Measurements from ENCODE around the gene EPN2.

EPN2 gene

GRCh38 chr17:19263641-19264051, 26.5 kb downstream of the EPN2 start:
- Histone ChIP-seq H3K4ac (ENCODE audit: low read depth in 1 of 2, low read length in 2 of 2) (no peak overlapping the region), H2AK5ac (ENCODE audit: low read length, severe bottlenecking) (no peak overlapping the region), H2AFZ (ENCODE audit: low read depth, low read length) (no peak overlapping the region), H2BK12ac (ENCODE audit: low read length in 2 of 2) (no peak overlapping the region), H3K9ac (ENCODE audit: low read length) (peak overlapping the region; percentile 78), H4K8ac (ENCODE audit: low read length) (peak overlapping the region; percentile 19), H3K9me3 (ENCODE audit: control insufficient read depth, low read length) (no peaks in the 10 kb centered on the region), H2BK120ac (ENCODE audit: low read depth, low read length) (no peak overlapping the region), H3K14ac (ENCODE audit: low read length in 2 of 2) (no peak overlapping the region), H3K4me3 (ENCODE audit: insufficient read depth in 1 of 2, low read depth in 1 of 2, low read length in 2 of 2) (peak overlapping the region in 1 of 2 experiments; percentile 34), H3K27me3 (ENCODE audit: control insufficient read depth in 1 of 2, insufficient read depth in 1 of 2, low read length in 2 of 2) (no peaks in the 10 kb centered on the region), H3K79me1 (replicated peaks; ENCODE audit: low read length, poor library complexity, severe bottlenecking) (peaks cover 15% of the 10 kb centered on the region), H3K23ac (ENCODE audit: low read length in 2 of 2) (no peak overlapping the region), H2BK5ac (ENCODE audit: low read depth, low read length, poor library complexity, severe bottlenecking) (no peak overlapping the region), H3K4me1 (ENCODE audit: control insufficient read depth, insufficient read depth, low read depth, low read length) (peaks cover 32% of the 10 kb centered on the region), H3K4me2 (ENCODE audit: low read length, poor library complexity, severe bottlenecking) (peak overlapping the region; percentile 32), H4K91ac (ENCODE audit: low read length) (peak overlapping the region; percentile 28), H3K18ac (ENCODE audit: low read depth in 1 of 2, low read length in 2 of 2) (peak overlapping the region in 1 of 2 experiments; percentile 14), H3K36me3 (ENCODE audit: control insufficient read depth in 1 of 2, insufficient read depth in 2 of 2, low read depth in 1 of 2, low read length in 2 of 2) (peaks cover 0 to 3% of the 10 kb centered on the region in 2 experiments), H3K27ac (ENCODE audit: low read length, poor library complexity, severe bottlenecking) (peak overlapping the region; percentile 8), H2BK15ac (ENCODE audit: low read depth, poor library complexity, severe bottlenecking) (no peak overlapping the region)
- WGBS, result 64% methylated on average over 3 of the region's 4 CpGs
- DNase-seq, result peak; percentile 77

DNA sequence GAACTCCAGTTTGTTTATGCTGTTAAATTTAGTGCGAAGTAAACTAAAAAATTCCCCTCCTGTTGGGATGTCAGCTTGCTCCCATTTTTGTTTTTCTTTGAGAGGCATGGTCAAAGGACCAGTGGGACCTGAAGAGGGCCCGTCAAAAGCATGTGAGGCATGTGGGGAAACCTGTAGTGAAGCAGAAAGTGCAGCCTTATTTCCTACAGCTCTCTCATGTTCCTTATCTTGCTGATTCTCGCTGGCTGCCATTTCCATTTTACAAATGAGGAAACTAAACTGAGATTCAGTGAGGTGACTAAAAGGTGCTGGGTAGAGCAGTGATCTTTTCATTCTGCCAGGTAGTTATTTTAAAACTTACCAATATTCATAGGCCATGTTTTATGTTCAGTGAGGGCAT, 27.1 kb downstream of the EPN2 start:
- 73% methylated on average over 2 of the region's 3 CpGs for WGBS
- Histone ChIP-seq H2BK5ac (ENCODE audit: low read depth, low read length, poor library complexity, severe bottlenecking) (no peak overlapping the region), H2BK15ac (ENCODE audit: low read depth, poor library complexity, severe bottlenecking) (no peak overlapping the region), H3K4me1 (ENCODE audit: control insufficient read depth, insufficient read depth, low read depth, low read length) (peaks cover 34% of the 10 kb centered on the region), H2AK5ac (ENCODE audit: low read length, severe bottlenecking) (no peak overlapping the region), H3K9ac (ENCODE audit: low read length) (peak overlapping the region; percentile 78), H3K79me1 (replicated peaks; ENCODE audit: low read length, poor library complexity, severe bottlenecking) (peaks cover 15% of the 10 kb centered on the region), H3K4me3 (ENCODE audit: insufficient read depth in 1 of 2, low read depth in 1 of 2, low read length in 2 of 2) (no peak overlapping the region), H3K27ac (ENCODE audit: low read length, poor library complexity, severe bottlenecking) (peak overlapping the region; percentile 37), H2AFZ (ENCODE audit: low read depth, low read length) (no peak overlapping the region), H3K23ac (ENCODE audit: low read length in 2 of 2) (no peak overlapping the region), H4K91ac (ENCODE audit: low read length) (no peak overlapping the region), H3K9me3 (ENCODE audit: control insufficient read depth, low read length) (no peaks in the 10 kb centered on the region), H3K18ac (ENCODE audit: low read depth in 1 of 2, low read length in 2 of 2) (peak overlapping the region; percentile 9 to 67), H3K36me3 (ENCODE audit: control insufficient read depth in 1 of 2, insufficient read depth in 2 of 2, low read depth in 1 of 2, low read length in 2 of 2) (peaks cover 0 to 3% of the 10 kb centered on the region in 2 experiments), H3K27me3 (ENCODE audit: control insufficient read depth in 1 of 2, insufficient read depth in 1 of 2, low read length in 2 of 2) (no peaks in the 10 kb centered on the region), H2BK120ac (ENCODE audit: low read depth, low read length) (no peak overlapping the region), H3K14ac (ENCODE audit: low read length in 2 of 2) (no peak overlapping the region), H4K8ac (ENCODE audit: low read length) (no peak overlapping the region), H2BK12ac (ENCODE audit: low read length in 2 of 2) (peak overlapping the region in 1 of 2 experiments; percentile 3), H3K4ac (ENCODE audit: low read depth in 1 of 2, low read length in 2 of 2) (no peak overlapping the region), H3K4me2 (ENCODE audit: low read length, poor library complexity, severe bottlenecking) (no peak overlapping the region)
- DNase-seq, result no peak

DNA sequence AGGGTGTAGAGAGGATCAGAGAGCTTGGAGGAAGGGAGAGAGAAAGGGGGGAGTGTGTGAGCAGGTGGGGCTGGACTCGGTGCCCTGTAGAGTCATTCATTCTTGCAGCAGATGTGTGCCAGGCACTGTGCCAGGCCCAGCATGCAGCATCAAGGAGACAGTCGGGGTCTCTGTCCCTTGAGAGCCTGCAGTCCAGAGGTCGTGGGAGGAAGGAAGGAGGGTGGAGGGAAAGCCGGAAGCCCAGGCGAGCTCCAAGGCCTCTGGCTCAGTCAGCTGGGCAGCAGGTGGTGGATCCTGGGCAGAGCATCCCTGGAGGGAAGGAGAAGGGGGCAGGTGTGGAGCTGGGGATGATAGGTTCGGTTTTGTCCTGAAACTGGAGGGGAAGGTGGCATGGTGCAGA, 27.5 kb downstream of the EPN2 start:
- Histone ChIP-seq H3K14ac (ENCODE audit: low read length in 2 of 2) (peak overlapping the region in 1 of 2 experiments; percentile 74), H3K9ac (ENCODE audit: low read length) (peak overlapping the region; percentile 78), H2BK5ac (ENCODE audit: low read depth, low read length, poor library complexity, severe bottlenecking) (no peak overlapping the region), H4K8ac (ENCODE audit: low read length) (peak overlapping the region; percentile 56), H3K23ac (ENCODE audit: low read length in 2 of 2) (peak overlapping the region in 1 of 2 experiments; percentile 75), H3K36me3 (ENCODE audit: control insufficient read depth in 1 of 2, insufficient read depth in 2 of 2, low read depth in 1 of 2, low read length in 2 of 2) (peaks cover 0 to 3% of the 10 kb centered on the region in 2 experiments), H4K91ac (ENCODE audit: low read length) (peak overlapping the region; percentile 65), H3K79me1 (replicated peaks; ENCODE audit: low read length, poor library complexity, severe bottlenecking) (peaks cover 17% of the 10 kb centered on the region), H3K9me3 (ENCODE audit: control insufficient read depth, low read length) (no peaks in the 10 kb centered on the region), H2BK15ac (ENCODE audit: low read depth, poor library complexity, severe bottlenecking) (peak overlapping the region; percentile 32), H2AFZ (ENCODE audit: low read depth, low read length) (no peak overlapping the region), H2BK12ac (ENCODE audit: low read length in 2 of 2) (peak overlapping the region; percentile 3 to 84), H3K27me3 (ENCODE audit: control insufficient read depth in 1 of 2, insufficient read depth in 1 of 2, low read length in 2 of 2) (no peaks in the 10 kb centered on the region), H3K4me1 (ENCODE audit: control insufficient read depth, insufficient read depth, low read depth, low read length) (peaks cover 34% of the 10 kb centered on the region), H2AK5ac (ENCODE audit: low read length, severe bottlenecking) (peak overlapping the region; percentile 62), H3K4me3 (ENCODE audit: insufficient read depth in 1 of 2, low read depth in 1 of 2, low read length in 2 of 2) (no peak overlapping the region), H3K27ac (ENCODE audit: low read length, poor library complexity, severe bottlenecking) (peak overlapping the region; percentile 37), H2BK120ac (ENCODE audit: low read depth, low read length) (no peak overlapping the region), H3K4ac (ENCODE audit: low read depth in 1 of 2, low read length in 2 of 2) (peak overlapping the region in 1 of 2 experiments; percentile 37), H3K4me2 (ENCODE audit: low read length, poor library complexity, severe bottlenecking) (peak overlapping the region; percentile 26), H3K18ac (ENCODE audit: low read depth in 1 of 2, low read length in 2 of 2) (peak overlapping the region; percentile 9 to 67)
- 88% methylated on average over 6 of the region's 6 CpGs for WGBS
- no peak for DNase-seq

DNA sequence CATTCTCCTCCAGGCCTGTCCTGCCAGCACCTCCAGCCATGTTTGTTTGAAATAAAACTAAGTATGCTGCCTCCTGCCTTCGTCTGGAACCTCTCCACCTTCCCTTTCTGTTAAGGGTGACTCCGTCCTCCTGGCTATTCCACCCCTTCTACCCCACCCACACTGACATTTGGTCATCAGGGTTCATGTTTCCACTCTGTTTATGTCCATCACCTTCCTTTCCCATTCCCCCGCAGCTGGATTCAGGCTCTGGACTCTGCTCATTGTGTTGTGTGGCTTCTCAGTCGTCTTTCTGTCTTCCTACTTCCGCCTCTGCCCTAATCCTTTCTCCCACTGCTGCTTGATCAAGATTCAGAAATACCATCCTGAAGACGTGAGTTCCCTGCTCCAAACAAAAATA, 28.6 kb downstream of the EPN2 start:
- Histone ChIP-seq H3K27me3 (ENCODE audit: control insufficient read depth in 1 of 2, insufficient read depth in 1 of 2, low read length in 2 of 2) (no peaks in the 10 kb centered on the region), H2BK15ac (ENCODE audit: low read depth, poor library complexity, severe bottlenecking) (no peak overlapping the region), H3K4ac (ENCODE audit: low read depth in 1 of 2, low read length in 2 of 2) (no peak overlapping the region), H2BK12ac (ENCODE audit: low read length in 2 of 2) (peak overlapping the region in 1 of 2 experiments; percentile 37), H3K79me1 (replicated peaks; ENCODE audit: low read length, poor library complexity, severe bottlenecking) (peaks cover 22% of the 10 kb centered on the region), H3K36me3 (ENCODE audit: control insufficient read depth in 1 of 2, insufficient read depth in 2 of 2, low read depth in 1 of 2, low read length in 2 of 2) (peaks cover 5 to 6% of the 10 kb centered on the region in 2 experiments), H3K4me1 (ENCODE audit: control insufficient read depth, insufficient read depth, low read depth, low read length) (peaks cover 32% of the 10 kb centered on the region), H2AK5ac (ENCODE audit: low read length, severe bottlenecking) (no peak overlapping the region), H3K9me3 (ENCODE audit: control insufficient read depth, low read length) (no peaks in the 10 kb centered on the region), H3K4me2 (ENCODE audit: low read length, poor library complexity, severe bottlenecking) (no peak overlapping the region), H3K18ac (ENCODE audit: low read depth in 1 of 2, low read length in 2 of 2) (no peak overlapping the region), H3K27ac (ENCODE audit: low read length, poor library complexity, severe bottlenecking) (no peak overlapping the region), H2BK5ac (ENCODE audit: low read depth, low read length, poor library complexity, severe bottlenecking) (no peak overlapping the region), H3K23ac (ENCODE audit: low read length in 2 of 2) (peak overlapping the region in 1 of 2 experiments; percentile 47), H3K14ac (ENCODE audit: low read length in 2 of 2) (peak overlapping the region in 1 of 2 experiments; percentile 9), H2BK120ac (ENCODE audit: low read depth, low read length) (no peak overlapping the region), H4K91ac (ENCODE audit: low read length) (no peak overlapping the region), H3K4me3 (ENCODE audit: insufficient read depth in 1 of 2, low read depth in 1 of 2, low read length in 2 of 2) (no peak overlapping the region), H2AFZ (ENCODE audit: low read depth, low read length) (no peak overlapping the region), H4K8ac (ENCODE audit: low read length) (no peak overlapping the region), H3K9ac (ENCODE audit: low read length) (no peak overlapping the region)
- DNase-seq, result no peak
- WGBS, result 83% methylated on average over 6 of the region's 6 CpGs

All from mesenchymal stem cell (in vitro differentiated cells and primary cell).